ENCODE measurements around the gene C5.

DNA sequence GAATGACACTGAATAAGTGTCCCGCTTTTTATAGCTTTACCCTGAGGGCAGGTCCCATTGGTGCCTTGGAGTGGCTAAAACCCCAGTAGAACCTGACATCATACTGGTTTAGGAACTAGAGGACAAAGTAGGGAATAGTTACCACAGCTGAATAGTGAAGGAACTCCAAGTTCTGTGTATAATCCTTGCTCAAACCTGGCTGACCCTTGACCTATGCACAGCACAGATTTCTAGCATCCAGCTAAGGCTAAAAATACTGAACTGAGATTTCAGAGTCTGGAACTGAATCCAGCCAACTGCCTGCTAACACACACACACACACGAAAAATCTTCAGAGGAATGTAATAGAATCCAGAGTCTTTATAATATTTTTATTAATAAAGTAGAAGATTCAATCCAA lies 50.8 kb downstream of the C5 start:
- TF ChIP-seq, protein P1, sequence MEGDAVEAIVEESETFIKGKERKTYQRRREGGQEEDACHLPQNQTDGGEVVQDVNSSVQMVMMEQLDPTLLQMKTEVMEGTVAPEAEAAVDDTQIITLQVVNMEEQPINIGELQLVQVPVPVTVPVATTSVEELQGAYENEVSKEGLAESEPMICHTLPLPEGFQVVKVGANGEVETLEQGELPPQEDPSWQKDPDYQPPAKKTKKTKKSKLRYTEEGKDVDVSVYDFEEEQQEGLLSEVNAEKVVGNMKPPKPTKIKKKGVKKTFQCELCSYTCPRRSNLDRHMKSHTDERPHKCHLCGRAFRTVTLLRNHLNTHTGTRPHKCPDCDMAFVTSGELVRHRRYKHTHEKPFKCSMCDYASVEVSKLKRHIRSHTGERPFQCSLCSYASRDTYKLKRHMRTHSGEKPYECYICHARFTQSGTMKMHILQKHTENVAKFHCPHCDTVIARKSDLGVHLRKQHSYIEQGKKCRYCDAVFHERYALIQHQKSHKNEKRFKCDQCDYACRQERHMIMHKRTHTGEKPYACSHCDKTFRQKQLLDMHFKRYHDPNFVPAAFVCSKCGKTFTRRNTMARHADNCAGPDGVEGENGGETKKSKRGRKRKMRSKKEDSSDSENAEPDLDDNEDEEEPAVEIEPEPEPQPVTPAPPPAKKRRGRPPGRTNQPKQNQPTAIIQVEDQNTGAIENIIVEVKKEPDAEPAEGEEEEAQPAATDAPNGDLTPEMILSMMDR (IDR thresholded peaks at IDR 0.05; ENCODE audit: insufficient read depth, low read length) = no peak
- TF ChIP-seq GABPA (IDR thresholded peaks at IDR 0.05; ENCODE audit: low read depth) = no peak
- no peak for TF ChIP-seq POLR2AphosphoS5 (IDR thresholded peaks at IDR 0.05; ENCODE audit: low read depth)
- TF ChIP-seq, protein P2, sequence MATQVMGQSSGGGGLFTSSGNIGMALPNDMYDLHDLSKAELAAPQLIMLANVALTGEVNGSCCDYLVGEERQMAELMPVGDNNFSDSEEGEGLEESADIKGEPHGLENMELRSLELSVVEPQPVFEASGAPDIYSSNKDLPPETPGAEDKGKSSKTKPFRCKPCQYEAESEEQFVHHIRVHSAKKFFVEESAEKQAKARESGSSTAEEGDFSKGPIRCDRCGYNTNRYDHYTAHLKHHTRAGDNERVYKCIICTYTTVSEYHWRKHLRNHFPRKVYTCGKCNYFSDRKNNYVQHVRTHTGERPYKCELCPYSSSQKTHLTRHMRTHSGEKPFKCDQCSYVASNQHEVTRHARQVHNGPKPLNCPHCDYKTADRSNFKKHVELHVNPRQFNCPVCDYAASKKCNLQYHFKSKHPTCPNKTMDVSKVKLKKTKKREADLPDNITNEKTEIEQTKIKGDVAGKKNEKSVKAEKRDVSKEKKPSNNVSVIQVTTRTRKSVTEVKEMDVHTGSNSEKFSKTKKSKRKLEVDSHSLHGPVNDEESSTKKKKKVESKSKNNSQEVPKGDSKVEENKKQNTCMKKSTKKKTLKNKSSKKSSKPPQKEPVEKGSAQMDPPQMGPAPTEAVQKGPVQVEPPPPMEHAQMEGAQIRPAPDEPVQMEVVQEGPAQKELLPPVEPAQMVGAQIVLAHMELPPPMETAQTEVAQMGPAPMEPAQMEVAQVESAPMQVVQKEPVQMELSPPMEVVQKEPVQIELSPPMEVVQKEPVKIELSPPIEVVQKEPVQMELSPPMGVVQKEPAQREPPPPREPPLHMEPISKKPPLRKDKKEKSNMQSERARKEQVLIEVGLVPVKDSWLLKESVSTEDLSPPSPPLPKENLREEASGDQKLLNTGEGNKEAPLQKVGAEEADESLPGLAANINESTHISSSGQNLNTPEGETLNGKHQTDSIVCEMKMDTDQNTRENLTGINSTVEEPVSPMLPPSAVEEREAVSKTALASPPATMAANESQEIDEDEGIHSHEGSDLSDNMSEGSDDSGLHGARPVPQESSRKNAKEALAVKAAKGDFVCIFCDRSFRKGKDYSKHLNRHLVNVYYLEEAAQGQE (IDR thresholded peaks at IDR 0.05; ENCODE audit: insufficient replicate concordance, low read depth) = no peak
